SK-N-MC (cell line): ENCODE results near the gene ANKMY1.

Source experiments
- DNase-seq: peaks from one replicate; pipeline ENCODE4 v3.0.0-alpha.2; 2011; ENCODE audit warnings: low read depth, low spot score
- H3K27ac ChIP-seq: fragments of 200-600 bp; sonication (generic); 2 replicates; pipeline ENCODE4 v1.5.1; 2016; ENCODE audit warnings: mixed run types
- H3K36me3 ChIP-seq: fragments of 200-600 bp; sonication (generic); 2 replicates; pipeline ENCODE4 v1.6.1; 2017; ENCODE audit warnings: antibody characterized with exemption, low read length, mixed read lengths; ENCODE audit not compliant: insufficient read depth
- H3K4me3 ChIP-seq: fragments of 200-600 bp; sonication (generic); 2 replicates; pipeline ENCODE4 v1.5.1; 2016
- H3K9ac ChIP-seq: fragments of 200-600 bp; sonication (generic); 2 replicates; pipeline ENCODE4 v1.8.0; 2017; ENCODE audit warnings: mixed run types, mixed read lengths; ENCODE audit not compliant: insufficient read length
- H3K9me3 ChIP-seq: fragments of 200-600 bp; sonication (generic); 2 replicates; pipeline ENCODE4 v1.6.1; 2017; ENCODE audit warnings: low read depth, mild to moderate bottlenecking, antibody characterized with exemption, low read length, moderate library complexity, mixed read lengths
- EZH2 ChIP-seq: fragments of 200-600 bp; sonication (generic); IDR thresholded peaks from one replicate; pipeline ENCODE4 v1.6.1; 2017; ENCODE audit warnings: antibody characterized with exemption
- FOXP2 ChIP-seq: optimal IDR thresholded peaks from 2 replicates; pipeline ENCODE3; 2011; ENCODE audit warnings: mild to moderate bottlenecking, moderate library complexity; ENCODE audit not compliant: insufficient read depth; ENCODE audit errors: extremely low read length, control extremely low read depth
- POLR2AphosphoS5 ChIP-seq: IDR thresholded peaks from 2 replicates; pipeline ENCODE4 v1.6.1; 2012; ENCODE audit warnings: mild to moderate bottlenecking, low read depth, low read length, borderline replicate concordance

Gene ANKMY1

DNA sequence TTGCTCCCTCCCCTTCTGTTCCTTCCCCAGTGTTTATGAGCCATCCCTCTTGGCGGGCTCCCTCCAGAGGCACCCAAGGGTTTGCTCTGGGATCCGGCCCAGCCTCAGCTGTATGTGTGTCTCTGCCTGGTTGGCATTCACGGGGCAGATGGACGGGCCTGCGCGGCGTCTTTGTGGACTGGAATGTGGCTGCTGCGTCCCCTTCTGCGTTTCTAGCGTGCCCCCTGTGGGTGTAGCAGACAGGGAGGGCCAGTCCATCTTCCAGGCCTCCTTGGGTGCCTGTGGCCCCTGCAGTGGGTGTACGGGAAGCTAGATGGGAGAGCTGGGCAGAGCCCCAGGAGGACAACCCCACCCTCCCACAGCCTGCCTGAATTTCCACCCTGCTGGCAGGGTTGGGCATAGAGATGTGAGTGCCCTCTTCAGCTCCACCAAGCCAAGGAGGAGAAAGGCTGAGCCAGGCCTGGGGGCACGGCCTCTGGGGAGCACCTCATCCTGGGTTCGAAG lies 106.6 kb downstream of the ANKMY1 start:
- Histone ChIP-seq H3K4me3 (no peak overlapping the region), H3K36me3 (no peaks in the 10 kb centered on the region), H3K27ac (no peak overlapping the region), H3K9ac (no peak overlapping the region), H3K9me3 (no peaks in the 10 kb centered on the region)
- no peak for DNase-seq
- TF ChIP-seq POLR2AphosphoS5 (no peak), EZH2 (no peak), FOXP2 (no peak)

DNA sequence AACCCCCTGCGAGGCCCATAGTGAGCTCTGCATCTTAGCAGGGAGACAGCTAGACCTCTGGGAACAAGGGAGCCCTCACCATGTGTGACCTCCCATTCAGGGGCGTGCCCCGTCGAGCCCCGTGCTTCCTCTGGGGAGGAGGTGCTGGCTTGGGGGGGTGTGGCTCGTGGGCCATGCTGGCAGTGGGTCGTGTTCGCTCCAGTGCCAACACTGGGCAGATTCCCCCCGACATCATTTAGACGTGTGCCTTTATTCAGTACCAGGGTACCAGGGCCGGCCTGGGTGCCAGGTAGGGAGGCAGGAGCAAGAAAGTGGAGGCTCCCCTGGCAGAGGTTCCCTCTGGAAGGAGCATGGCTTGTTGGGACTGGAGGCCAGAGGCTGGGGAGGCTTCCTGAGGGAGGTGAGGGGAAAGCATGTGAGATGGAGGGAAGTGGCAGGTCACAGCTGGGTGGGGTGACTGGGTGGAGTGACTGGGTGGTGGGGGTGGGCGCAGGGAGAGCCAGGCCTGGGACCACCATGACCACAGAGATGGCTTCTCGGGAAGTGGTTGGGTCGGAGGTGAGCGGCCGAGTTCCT lies 107.2 kb downstream of the ANKMY1 start:
- no peak for DNase-seq
- Histone ChIP-seq H3K36me3 (no peaks in the 10 kb centered on the region), H3K9me3 (no peaks in the 10 kb centered on the region), H3K9ac (no peak overlapping the region), H3K4me3 (no peak overlapping the region), H3K27ac (no peak overlapping the region)
- TF ChIP-seq POLR2AphosphoS5 (no peak), EZH2 (no peak), FOXP2 (no peak)

DNA sequence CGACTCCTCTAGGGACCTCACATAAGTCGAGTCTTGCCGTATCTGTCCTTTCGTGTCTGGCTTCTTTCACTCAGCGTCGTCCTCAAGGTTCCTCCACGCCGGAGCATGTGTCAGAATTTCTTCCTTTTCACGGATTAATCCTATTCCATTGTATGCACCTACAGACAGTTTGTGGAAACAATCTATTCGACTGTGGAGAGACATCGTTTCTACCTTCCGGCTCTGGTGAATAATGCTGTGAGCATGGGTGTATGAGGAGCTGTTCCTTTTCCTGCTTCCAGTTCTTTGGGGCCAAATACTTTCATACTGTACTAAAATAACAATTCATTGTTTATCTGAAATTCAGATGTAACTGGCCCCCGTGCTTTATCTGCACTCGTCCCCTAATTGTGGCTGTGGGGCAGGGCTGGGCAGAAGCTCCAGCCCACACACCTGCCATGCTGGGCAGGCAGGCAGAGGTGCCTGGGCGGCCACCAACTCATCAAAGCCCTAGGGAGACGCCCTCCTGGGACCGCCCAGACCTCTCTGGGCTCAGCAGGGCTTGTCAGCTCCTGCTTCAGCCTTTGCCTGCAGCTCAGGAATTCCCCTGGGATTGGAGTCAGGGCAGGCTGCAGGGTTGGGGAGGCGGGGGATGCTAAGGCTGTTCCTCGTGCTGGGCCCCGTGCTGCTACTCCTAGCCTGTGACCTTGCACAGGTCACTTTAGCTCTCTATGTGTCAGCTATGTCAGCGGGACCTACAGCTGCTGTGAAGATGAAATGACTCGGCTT lies 107.8 kb downstream of the ANKMY1 start:
- Histone ChIP-seq H3K9me3 (no peaks in the 10 kb centered on the region), H3K36me3 (no peaks in the 10 kb centered on the region), H3K9ac (no peak overlapping the region), H3K4me3 (no peak overlapping the region), H3K27ac (no peak overlapping the region)
- no peak for DNase-seq
- TF ChIP-seq FOXP2 (no peak), EZH2 (no peak), POLR2AphosphoS5 (no peak)

GRCh38 chr2:240448387-240449274 lies 109.2 kb downstream of the ANKMY1 start:
- DNase-seq: no peak
- no peak for TF ChIP-seq POLR2AphosphoS5
- TF ChIP-seq EZH2: no peak
- TF ChIP-seq FOXP2: no peak
- Histone ChIP-seq H3K4me3 (no peak overlapping the region), H3K9ac (no peak overlapping the region), H3K9me3 (no peaks in the 10 kb centered on the region), H3K36me3 (no peaks in the 10 kb centered on the region), H3K27ac (no peak overlapping the region)

DNA sequence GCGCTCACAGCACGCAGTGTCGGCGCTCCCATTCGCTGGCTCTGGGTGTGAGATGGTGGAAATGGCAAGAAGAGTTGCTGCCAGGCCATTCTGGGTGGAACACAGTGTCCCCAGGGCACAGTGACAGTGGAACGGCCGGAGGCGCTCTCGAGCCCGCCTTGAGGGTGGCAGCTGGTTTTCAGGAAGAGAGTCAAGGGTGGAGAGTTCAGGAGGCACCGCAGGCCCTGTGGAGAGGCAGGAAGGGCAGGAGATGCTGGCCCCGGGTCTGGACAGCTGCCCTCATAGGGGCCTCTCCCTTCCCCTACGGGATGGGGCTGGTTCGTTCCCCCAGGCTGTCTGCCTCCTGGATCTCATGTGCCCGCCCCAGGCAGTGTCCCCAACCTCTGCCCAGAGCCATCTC lies 109.9 kb downstream of the ANKMY1 start:
- no peak for TF ChIP-seq EZH2
- DNase-seq: no peak
- Histone ChIP-seq H3K36me3 (no peaks in the 10 kb centered on the region), H3K9ac (no peak overlapping the region), H3K4me3 (no peak overlapping the region), H3K27ac (no peak overlapping the region), H3K9me3 (no peaks in the 10 kb centered on the region)

GRCh38 chr2:240447331-240447730 lies 110.5 kb downstream of the ANKMY1 start:
- DNase-seq: no peak
- Histone ChIP-seq H3K27ac (no peak overlapping the region), H3K9me3 (no peaks in the 10 kb centered on the region), H3K36me3 (no peaks in the 10 kb centered on the region), H3K9ac (no peak overlapping the region), H3K4me3 (no peak overlapping the region)
- TF ChIP-seq EZH2 (no peak), FOXP2 (no peak), POLR2AphosphoS5 (no peak)

GRCh38 chr2:240446664-240447175 lies 111.1 kb downstream of the ANKMY1 start:
- Histone ChIP-seq H3K36me3 (no peaks in the 10 kb centered on the region), H3K9ac (no peak overlapping the region), H3K4me3 (no peak overlapping the region), H3K9me3 (no peaks in the 10 kb centered on the region), H3K27ac (no peak overlapping the region)
- TF ChIP-seq POLR2AphosphoS5 (no peak), FOXP2 (no peak), EZH2 (no peak)
- DNase-seq: no peak

DNA sequence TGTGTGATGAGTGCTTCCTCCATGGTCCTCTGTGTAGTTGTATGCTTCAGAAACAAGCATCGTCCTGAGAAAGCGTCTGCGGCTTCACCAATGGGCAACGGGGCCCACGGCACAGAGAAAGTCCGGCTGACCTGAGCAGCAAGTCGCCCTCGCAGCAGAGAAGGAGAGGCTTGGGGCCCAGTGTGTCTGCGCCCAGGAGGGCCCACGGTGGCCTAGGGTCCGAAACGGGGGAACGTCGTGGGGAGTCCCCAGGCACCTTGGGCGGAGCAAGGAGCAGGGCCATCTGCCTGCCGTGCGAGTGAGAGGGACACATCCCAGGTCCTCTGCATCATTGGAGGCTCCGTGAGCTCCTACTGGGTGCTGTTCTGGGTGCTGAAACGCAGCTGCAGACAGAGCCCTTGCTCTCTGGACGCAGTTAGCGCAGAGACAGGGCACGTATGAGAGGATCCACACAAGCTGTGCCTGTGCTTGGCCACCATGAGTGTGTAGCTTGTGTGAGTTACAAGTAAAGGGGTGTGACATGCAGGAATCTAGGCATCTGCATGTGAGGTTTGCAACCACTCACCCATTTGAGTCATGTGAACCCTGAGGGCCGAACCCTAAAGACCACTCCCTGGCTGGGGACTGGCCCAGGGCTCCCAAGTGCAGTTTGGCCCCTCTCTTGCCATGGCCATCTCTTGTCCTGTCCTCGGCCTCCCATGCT lies 111.7 kb downstream of the ANKMY1 start:
- no peak for TF ChIP-seq EZH2
- TF ChIP-seq FOXP2: no peak
- no peak for TF ChIP-seq POLR2AphosphoS5
- H3K27ac ChIP-seq: no peak overlapping the region
- H3K4me3 ChIP-seq: no peak overlapping the region

More for the DNA sequence above, 111.7 kb downstream of the ANKMY1 start:
- H3K9ac ChIP-seq: no peak overlapping the region
- no peak for DNase-seq
- no peaks in the 10 kb centered on the region for H3K36me3 ChIP-seq
- no peaks in the 10 kb centered on the region for H3K9me3 ChIP-seq
